ENCODE results near the gene SFMBT2.

SFMBT2 gene

DNA sequence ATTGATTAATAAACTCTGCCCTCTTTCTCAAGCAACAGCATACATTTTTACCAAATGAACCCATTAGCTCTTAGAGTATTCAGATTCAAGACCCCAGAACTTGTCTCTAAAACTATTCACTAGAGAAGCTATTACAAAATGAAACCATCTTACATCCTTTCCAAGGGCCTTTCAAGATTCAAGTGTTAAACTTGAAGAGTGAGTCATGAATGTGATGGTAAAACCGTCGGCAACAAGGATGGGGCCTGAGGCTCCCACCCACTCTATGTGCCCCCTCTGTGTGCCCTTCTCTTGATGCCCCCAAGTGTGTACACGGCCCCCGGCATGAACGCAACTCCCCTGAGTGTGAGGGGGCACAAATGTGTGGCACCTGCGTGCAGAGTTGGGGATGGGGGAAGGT lies 46.4 kb downstream of the SFMBT2 start:
- DNase-seq (ENCODE audit: low spot score): no peak

DNA sequence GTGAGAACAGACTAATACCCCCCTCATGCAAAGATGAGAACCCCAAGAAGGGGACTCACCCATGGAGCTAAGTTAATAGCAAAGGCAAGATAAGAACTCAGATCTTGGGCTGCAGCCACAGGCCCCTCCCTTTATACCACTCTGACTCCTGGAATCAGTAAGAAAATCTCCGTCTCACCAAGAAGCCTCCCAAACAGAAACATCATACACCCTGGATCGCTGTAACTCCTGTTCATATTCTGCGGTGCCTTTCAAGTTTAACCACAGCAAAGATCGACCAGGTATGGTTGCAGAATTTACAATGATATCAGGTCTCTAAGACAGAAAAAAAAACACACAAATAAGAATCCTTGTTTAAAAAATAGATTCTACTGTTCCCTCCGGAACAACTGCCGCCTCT lies 47.1 kb downstream of the SFMBT2 start:
- DNase-seq (ENCODE audit: low spot score): no peak

DNA sequence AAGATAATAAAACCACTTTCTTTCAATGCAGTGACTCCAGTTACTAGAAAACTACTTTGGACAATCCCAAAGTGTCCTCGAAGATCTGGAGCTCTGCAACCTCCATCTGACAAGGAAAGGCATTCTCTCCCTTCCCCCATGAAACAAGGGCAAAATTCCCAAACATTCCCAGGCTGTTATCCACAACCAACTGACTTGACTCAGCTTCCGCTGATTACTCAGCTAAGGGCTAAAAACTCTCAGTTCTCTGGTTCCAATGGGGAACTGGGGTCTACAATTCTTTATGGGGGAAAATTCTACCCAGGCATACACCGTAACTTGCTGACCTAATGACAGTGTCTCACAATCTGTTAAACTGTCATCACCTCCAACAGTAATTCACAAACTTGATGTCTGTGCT lies 48.4 kb downstream of the SFMBT2 start:
- DNase-seq (ENCODE audit: low spot score): no peak

- no peak for DNase-seq (ENCODE audit: low spot score)
These were observed 49.5 kb downstream of the SFMBT2 start for GRCh38 chr10:7361316-7361715.

DNA sequence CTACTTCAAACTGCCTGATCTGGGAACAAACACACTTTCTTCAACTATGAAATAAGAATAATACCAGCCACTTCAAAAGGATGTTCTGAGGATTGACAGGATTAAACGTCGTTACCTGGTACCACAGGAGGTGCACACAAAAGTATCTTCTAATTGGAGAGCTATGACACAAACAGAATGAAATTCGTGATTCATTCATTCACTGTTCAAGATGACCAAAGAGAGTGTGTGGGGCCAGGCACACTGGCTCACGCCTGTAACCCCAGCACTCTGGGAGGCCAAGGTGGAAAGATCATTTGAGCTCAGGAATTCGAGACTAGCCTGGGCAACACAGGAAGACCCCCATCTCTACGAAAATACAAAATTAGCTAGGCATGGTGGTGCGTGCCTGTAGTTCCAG lies 50.9 kb downstream of the SFMBT2 start:
- no peak for DNase-seq (ENCODE audit: low spot score)

GRCh38 chr10:7359356-7359755 lies 51.5 kb downstream of the SFMBT2 start:
- DNase-seq (ENCODE audit: low spot score): no peak

DNA sequence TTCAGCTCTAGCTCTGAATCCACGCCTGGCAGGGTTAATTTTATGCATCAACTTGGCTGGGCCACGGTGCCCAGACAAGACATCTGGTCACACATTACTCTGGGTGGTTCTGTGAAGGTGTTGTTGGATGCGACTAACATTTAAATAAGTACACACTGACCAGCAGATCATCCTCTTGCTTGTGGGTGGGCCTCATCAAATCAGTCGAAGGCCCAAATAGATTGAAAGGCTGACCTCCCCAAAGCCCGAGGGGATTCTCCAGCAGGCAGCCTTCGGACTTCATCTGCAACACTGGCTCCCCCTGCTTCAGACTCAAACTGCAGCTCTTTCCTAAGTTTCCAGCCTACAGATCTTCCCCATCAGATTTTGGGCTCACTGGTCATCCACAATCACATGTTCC lies 53.6 kb downstream of the SFMBT2 start:
- DNase-seq (ENCODE audit: low spot score): no peak

GRCh38 chr10:7354330-7355047 lies 56.3 kb downstream of the SFMBT2 start:
- DNase-seq (ENCODE audit: low spot score): no peak

- DNase-seq (ENCODE audit: low spot score): no peak
These were observed 58.9 kb downstream of the SFMBT2 start for GRCh38 chr10:7351894-7352293.

- no peak for DNase-seq (ENCODE audit: low spot score)
These were observed 60.2 kb downstream of the SFMBT2 start for GRCh38 chr10:7350541-7351195.

DNA sequence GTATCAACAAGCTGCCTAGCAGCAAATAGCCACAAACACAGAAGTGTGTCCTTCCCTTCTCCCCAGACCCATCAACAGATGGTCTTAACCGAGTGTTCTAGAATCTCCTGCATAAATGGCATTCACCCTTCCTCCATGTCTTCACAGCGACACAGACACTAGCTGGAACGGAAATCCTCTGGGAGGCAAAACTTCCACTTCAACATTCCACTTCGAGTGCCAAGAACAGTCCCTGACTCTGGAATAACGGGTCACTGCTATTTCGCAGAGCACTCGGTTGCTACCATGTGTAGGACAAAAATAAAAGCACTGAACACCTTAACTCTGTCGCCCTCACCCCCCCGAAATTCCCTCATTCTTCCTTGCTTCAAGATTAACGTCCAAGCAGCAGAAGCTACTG lies 65.1 kb downstream of the SFMBT2 start:
- no peak for DNase-seq (ENCODE audit: low spot score)

DNA sequence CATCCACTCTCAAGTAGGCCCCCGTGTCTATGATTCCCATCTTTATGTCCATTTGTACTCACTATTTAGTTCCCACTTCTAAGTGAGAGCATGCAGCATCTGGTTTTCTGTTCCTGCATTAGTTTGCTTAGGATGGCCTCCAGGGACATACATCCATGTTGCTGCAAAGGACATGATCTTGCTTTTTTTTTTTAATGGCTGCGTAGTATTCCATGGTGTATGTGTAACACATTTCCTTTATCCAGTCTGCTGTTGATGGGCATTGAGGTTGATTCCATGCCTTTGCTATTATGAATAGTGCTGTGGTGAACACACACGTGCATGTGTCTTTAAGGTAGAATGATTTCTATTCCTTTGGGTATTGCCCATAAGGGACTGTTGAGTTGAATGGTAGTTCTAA lies 67.8 kb downstream of the SFMBT2 start:
- DNase-seq (ENCODE audit: low spot score): no peak

GRCh38 chr10:7340179-7340874 lies 70.5 kb downstream of the SFMBT2 start:
- no peak for DNase-seq (ENCODE audit: low spot score)

DNA sequence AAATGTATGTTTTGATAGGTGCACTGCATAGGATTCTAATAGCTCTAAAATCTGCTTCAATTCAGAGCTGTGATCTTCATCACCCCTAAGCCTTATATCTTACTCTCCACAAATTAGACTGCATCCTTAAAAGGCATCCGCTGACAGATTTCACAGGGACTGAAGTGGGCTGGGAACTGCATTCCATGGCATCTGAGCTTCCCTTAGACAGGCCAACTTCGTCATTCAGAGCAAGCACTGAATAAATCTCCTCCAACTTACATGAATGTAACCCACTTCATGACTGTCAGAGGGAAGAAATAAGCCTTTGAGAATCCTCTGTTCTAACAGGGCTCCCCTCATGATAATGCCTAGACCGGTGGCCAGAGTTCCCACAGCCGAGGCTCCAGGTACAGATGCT lies 71.3 kb downstream of the SFMBT2 start:
- DNase-seq (ENCODE audit: low spot score): no peak

DNA sequence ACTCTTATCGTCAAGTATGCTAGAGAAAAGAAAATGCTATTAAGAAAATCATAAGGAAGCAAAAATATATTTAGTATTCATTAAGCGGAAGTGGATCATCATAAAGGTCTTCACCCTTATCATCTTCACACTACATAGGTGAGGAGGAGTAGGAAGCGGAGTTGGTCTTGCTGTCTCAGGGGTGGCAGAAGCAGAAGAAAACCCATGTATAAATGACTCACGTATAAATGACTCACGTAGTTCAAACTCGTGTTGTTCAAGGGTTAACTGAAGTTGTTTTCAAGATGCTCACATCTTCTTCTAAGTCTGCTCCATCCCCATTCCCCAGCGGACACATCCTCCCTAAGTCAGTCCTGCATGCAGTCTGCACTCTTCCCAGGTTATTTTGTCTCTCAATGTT lies 72.4 kb downstream of the SFMBT2 start:
- no peak for DNase-seq (ENCODE audit: low spot score)

DNA sequence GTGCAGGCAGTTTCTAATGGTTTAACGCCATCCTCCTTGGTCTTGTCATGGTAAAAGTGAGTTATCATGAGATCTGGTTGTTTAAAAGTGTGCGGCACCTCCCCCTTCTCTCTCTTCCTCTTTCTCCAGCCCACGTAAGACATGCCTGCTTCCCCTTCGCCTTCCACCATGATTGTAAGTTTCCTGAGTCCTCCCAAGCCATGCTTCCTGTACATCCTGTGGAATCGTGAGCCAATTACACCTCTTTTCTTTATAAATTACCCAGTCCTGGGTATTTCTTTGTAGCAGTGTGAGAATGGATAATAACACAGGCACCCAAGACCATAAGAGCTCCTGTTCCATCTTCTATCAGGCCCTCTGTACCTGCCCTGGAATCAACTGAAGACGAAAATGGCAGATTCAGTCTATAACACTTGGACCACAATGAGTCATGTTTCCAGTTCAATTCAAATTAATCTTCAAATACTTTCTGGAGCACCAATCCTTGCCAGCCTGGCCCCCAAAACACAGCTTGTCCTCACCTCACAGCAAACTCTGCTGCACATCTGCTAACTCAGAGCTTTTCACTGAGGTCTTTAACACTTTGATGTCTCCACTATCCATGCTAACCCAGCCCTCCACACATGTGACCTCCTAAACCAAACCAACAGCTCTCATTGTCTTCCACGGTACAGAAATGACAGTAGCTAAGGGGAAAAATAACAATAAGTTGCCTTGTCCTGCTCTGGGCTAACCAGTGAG lies 73.2 kb downstream of the SFMBT2 start:
- peak; percentile 43 for DNase-seq (ENCODE audit: low spot score)

GRCh38 chr10:7335977-7336376 lies 74.9 kb downstream of the SFMBT2 start:
- DNase-seq (ENCODE audit: low spot score): no peak

DNA sequence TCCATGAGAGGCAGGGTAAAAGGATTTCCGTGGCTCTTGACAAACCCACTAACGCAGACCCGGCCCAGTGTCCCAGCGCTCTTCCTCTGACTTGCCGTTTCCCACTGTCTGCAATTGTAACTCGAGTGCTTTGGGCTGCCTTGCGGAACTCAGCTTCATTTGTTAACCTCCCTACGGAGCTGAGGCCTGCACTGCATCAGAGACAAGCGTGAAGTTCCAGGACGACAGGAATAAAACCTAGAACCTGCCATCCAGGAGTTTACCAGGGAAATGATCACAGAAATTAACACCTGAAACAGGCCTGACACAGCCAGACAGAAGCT lies 76.2 kb downstream of the SFMBT2 start:
- no peak for DNase-seq (ENCODE audit: low spot score)

- no peak for DNase-seq (ENCODE audit: low spot score)
These were observed 76.7 kb downstream of the SFMBT2 start for GRCh38 chr10:7333961-7334641.

- no peak for DNase-seq (ENCODE audit: low spot score)
These were observed 81.6 kb downstream of the SFMBT2 start for GRCh38 chr10:7329219-7329618.

- DNase-seq (ENCODE audit: low spot score): no peak
These were observed 82.9 kb downstream of the SFMBT2 start for GRCh38 chr10:7327885-7328284.

DNA sequence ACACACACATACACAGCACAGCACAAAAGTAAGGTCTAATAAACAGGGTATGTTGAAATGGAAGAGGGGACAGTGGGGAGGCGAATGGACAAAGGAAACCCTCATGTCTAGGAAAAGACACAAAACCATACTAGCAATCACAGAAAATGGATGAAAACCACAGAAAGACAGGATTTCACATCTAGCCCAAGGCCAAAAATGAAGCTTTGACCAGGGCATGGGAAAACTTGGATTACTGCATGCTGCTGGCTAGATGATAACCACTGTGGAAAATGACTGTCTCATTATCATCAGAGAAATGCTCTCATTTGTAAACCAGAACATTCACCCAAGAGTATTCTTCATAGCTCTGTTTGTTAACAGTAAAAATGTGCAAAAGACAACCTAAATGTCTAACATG lies 88.2 kb downstream of the SFMBT2 start:
- DNase-seq (ENCODE audit: low spot score): no peak

Data from putamen (tissue), 1 donor.